HepG2 (cell line): ENCODE measurements around the gene SPRY1. TPM values are rescaled to one million over a fixed set of nuclear protein-coding genes. Genes with fewer than 3 reads are reported as not detected.
A peak's percentile ranks its signal among the peaks of the same experiment; 100 is the strongest.

Source experiments
- FOXO1 ChIP-seq: sonication (generic); formaldehyde crosslinking; IDR thresholded peaks from 2 replicates; pipeline ENCODE4 v1.4.0; 2020; ENCODE audit warnings: missing genetic modification reagents
- HMG20A ChIP-seq: IDR thresholded peaks from 2 replicates; pipeline ENCODE4 v1.6.1; 2016; ENCODE audit warnings: borderline replicate concordance
- HNF1B ChIP-seq: sonication (generic); formaldehyde crosslinking; IDR thresholded peaks from 2 replicates; pipeline ENCODE4 v1.5.1; 2020; ENCODE audit warnings: mild to moderate bottlenecking, moderate library complexity, missing genetic modification reagents
- KLF6 ChIP-seq: IDR thresholded peaks from 2 replicates; pipeline ENCODE4 v1.8.0; 2016; ENCODE audit warnings: missing biosample characterization, missing genetic modification reagents
- REST ChIP-seq, 2 experiments: IDR thresholded peaks; 2 replicates each; pipeline ENCODE4 v1.6.1; 2011 to 2012; ENCODE audit warnings: low read length in 2 of 2, borderline replicate concordance in 1 of 2, low read depth in 1 of 2, mild to moderate bottlenecking in 1 of 2, moderate library complexity in 1 of 2
- SAP130 ChIP-seq: IDR thresholded peaks from 2 replicates; pipeline ENCODE4 v1.6.1; 2016; ENCODE audit warnings: low read depth
- TBL1XR1 ChIP-seq: fragments of 150-350 bp; IDR thresholded peaks from 2 replicates; pipeline ENCODE4 v1.6.1; 2014; ENCODE audit warnings: borderline replicate concordance, low read length; ENCODE audit not compliant: partially characterized antibody
- ZNF382 ChIP-seq: sonication (generic); formaldehyde crosslinking; IDR thresholded peaks from 2 replicates; pipeline ENCODE4 v1.5.0; 2020; ENCODE audit warnings: missing genetic modification reagents, mild to moderate bottlenecking, borderline replicate concordance
- ZNF546 ChIP-seq: sonication (generic); formaldehyde crosslinking; conservative IDR thresholded peaks from 2 replicates; pipeline ENCODE4 v1.8.1; 2023; ENCODE audit warnings: mild to moderate bottlenecking, missing genetic modification reagents
- ZNF639 ChIP-seq: conservative IDR thresholded peaks from 2 replicates; pipeline ENCODE4 v1.6.1; 2018; ENCODE audit warnings: missing genetic modification reagents
- polyA plus RNA-seq, 8 experiments: library from polyadenylated mRNA; depleted of rRNA in 3 of 8; stranded (reverse) in 7 of 8; unstranded in 1 of 8; fragments of >200 nt; fragmentation: Illumina TruSeq in 4 of 8; extraction: Trizol in 4 of 8; gene quantifications; 2 replicates each; pipeline versions ENCODE4 v1.2.1 to v1.2.3, GENCODE V29; 2011 to 2016; ENCODE audit warnings: low read depth in 4 of 8, missing spikeins in 1 of 8, mixed read lengths in 1 of 8; ENCODE audit not compliant: insufficient read depth in 1 of 8
- total RNA-seq, 5 experiments: library from RNA; depleted of rRNA; stranded (reverse); fragments of >200 nt; fragmentation: Illumina TruSeq; extraction: Trizol; gene quantifications; 2 replicates each; pipeline ENCODE4 v1.2.3, GENCODE V29; 2016; ENCODE audit warnings: low read depth in 1 of 5
- TF ChIP-seq, protein P1 (sequence below), 2 experiments: sonication (generic) in 1 of 2; formaldehyde crosslinking in 1 of 2; IDR thresholded peaks; 2 replicates each; pipeline versions ENCODE4 v1.4.0 to v1.6.1; 2018 to 2020; ENCODE audit warnings: missing genetic modification reagents in 2 of 2, borderline replicate concordance in 1 of 2, low read depth in 1 of 2, mild to moderate bottlenecking in 1 of 2, missing biosample characterization in 1 of 2
- TF ChIP-seq, protein P2 (sequence below): sonication (generic); formaldehyde crosslinking; IDR thresholded peaks from 2 replicates; pipeline ENCODE4 v1.4.0; 2020; ENCODE audit warnings: missing genetic modification reagents, mild to moderate bottlenecking, borderline replicate concordance
- TF ChIP-seq, protein P3 (sequence below): sonication (generic); formaldehyde crosslinking; IDR thresholded peaks from 2 replicates; pipeline ENCODE4 v1.4.0; 2020; ENCODE audit warnings: missing genetic modification reagents, borderline replicate concordance

Gene SPRY1
- total and polyA plus RNA-seq, 2 of the 13 experiments (the other 11 are each of a cell fraction or from before 2014, with no cell fraction given) = 24.7 to 33.4 TPM

GRCh38 chr4:123396307-123397143, at the start of gene SPRY1 (continued):
- TF ChIP-seq KLF6 (CRISPR knock-in tag) (peak; percentile 36; the same call in 1 of the 2 replicates), TBL1XR1 (no peak), ZNF546 (CRISPR knock-in tag) (no peak), SAP130 (peak; percentile 89), REST (IDR thresholded peaks at IDR 0.05; ENCODE audit: borderline replicate concordance in 1 of 2, low read depth in 1 of 2, low read length in 2 of 2) (peak in 1 of 2 experiments; percentile 76; a peak in 1 of 4 replicates), ZNF382 (CRISPR knock-in tag) (no peak), ZNF639 (no peak), HMG20A (CRISPR knock-in tag) (peak; percentile 61; the same call in 1 of the 2 replicates), HNF1B (peak; percentile 66; the same call in 1 of the 2 replicates), FOXO1 (CRISPR knock-in tag) (peak; percentile 75)
- TF ChIP-seq, protein P1, sequence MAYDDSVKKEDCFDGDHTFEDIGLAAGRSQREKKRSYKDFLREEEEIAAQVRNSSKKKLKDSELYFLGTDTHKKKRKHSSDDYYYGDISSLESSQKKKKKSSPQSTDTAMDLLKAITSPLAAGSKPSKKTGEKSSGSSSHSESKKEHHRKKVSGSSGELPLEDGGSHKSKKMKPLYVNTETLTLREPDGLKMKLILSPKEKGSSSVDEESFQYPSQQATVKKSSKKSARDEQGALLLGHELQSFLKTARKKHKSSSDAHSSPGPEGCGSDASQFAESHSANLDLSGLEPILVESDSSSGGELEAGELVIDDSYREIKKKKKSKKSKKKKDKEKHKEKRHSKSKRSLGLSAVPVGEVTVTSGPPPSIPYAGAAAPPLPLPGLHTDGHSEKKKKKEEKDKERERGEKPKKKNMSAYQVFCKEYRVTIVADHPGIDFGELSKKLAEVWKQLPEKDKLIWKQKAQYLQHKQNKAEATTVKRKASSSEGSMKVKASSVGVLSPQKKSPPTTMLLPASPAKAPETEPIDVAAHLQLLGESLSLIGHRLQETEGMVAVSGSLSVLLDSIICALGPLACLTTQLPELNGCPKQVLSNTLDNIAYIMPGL (CRISPR knock-in tag; IDR thresholded peaks at IDR 0.05; ENCODE audit: borderline replicate concordance in 1 of 2, low read depth in 1 of 2) = peak; percentile 55 to 71; a peak in 3 of 4 replicates
- TF ChIP-seq, protein P2, sequence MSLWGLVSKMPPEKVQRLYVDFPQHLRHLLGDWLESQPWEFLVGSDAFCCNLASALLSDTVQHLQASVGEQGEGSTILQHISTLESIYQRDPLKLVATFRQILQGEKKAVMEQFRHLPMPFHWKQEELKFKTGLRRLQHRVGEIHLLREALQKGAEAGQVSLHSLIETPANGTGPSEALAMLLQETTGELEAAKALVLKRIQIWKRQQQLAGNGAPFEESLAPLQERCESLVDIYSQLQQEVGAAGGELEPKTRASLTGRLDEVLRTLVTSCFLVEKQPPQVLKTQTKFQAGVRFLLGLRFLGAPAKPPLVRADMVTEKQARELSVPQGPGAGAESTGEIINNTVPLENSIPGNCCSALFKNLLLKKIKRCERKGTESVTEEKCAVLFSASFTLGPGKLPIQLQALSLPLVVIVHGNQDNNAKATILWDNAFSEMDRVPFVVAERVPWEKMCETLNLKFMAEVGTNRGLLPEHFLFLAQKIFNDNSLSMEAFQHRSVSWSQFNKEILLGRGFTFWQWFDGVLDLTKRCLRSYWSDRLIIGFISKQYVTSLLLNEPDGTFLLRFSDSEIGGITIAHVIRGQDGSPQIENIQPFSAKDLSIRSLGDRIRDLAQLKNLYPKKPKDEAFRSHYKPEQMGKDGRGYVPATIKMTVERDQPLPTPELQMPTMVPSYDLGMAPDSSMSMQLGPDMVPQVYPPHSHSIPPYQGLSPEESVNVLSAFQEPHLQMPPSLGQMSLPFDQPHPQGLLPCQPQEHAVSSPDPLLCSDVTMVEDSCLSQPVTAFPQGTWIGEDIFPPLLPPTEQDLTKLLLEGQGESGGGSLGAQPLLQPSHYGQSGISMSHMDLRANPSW (CRISPR knock-in tag) = 0 out of 2 replicates have a peak, but pooled peaks have one; percentile 57
- TF ChIP-seq, protein P3, sequence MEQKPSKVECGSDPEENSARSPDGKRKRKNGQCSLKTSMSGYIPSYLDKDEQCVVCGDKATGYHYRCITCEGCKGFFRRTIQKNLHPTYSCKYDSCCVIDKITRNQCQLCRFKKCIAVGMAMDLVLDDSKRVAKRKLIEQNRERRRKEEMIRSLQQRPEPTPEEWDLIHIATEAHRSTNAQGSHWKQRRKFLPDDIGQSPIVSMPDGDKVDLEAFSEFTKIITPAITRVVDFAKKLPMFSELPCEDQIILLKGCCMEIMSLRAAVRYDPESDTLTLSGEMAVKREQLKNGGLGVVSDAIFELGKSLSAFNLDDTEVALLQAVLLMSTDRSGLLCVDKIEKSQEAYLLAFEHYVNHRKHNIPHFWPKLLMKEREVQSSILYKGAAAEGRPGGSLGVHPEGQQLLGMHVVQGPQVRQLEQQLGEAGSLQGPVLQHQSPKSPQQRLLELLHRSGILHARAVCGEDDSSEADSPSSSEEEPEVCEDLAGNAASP = 0 out of 2 replicates have a peak, but pooled peaks have one; percentile 58
